ENCODE data around the gene GSE1. TPM values are rescaled to one million over a fixed set of nuclear protein-coding genes. Genes with fewer than 3 reads are reported as not detected.

Gene GSE1
- total and polyA plus RNA-seq, 4 donors, result 20.3 to 40.6 (median 30.7) TPM

- 80% methylated on average over 18 of the region's 20 CpGs for WGBS (ENCODE audit: insufficient coverage)
- peaks cover 4% of the 10 kb centered on the region for H3K36me3 ChIP-seq (ENCODE audit: control insufficient read depth, insufficient read depth, low read length)
- no peak overlapping the region for H3K4me3 ChIP-seq (ENCODE audit: low read depth, low read length)
- no peak overlapping the region for H3K27ac ChIP-seq (ENCODE audit: low read depth, low read length)
- H3K9me3 ChIP-seq (ENCODE audit: control insufficient read depth, insufficient read depth, low read length), result no peaks in the 10 kb centered on the region
- no peaks in the 10 kb centered on the region for H3K27me3 ChIP-seq (ENCODE audit: control insufficient read depth, insufficient read depth, low read length)
- no peak for DNase-seq (ENCODE audit: low read depth in 4 of 6, low spot score in 6 of 6)
- peaks cover 45% of the 10 kb centered on the region for H3K4me1 ChIP-seq (ENCODE audit: control insufficient read depth, insufficient read depth, low read length)
Observed at GRCh38 chr16:85724126-85724879, 111.2 kb downstream of the GSE1 start.

- no peak overlapping the region for H3K4me3 ChIP-seq (ENCODE audit: low read depth, low read length)
- H3K36me3 ChIP-seq (ENCODE audit: control insufficient read depth, insufficient read depth, low read length), result peaks cover 4% of the 10 kb centered on the region
- peaks cover 51% of the 10 kb centered on the region for H3K4me1 ChIP-seq (ENCODE audit: control insufficient read depth, insufficient read depth, low read length)
- H3K9me3 ChIP-seq (ENCODE audit: control insufficient read depth, insufficient read depth, low read length), result no peaks in the 10 kb centered on the region
- DNase-seq (ENCODE audit: low read depth in 4 of 6, low spot score in 6 of 6), result no peak
- no peak overlapping the region for H3K27ac ChIP-seq (ENCODE audit: low read depth, low read length)
- 73% methylated on average over 12 of the region's 12 CpGs for WGBS (ENCODE audit: insufficient coverage)
- no peaks in the 10 kb centered on the region for H3K27me3 ChIP-seq (ENCODE audit: control insufficient read depth, insufficient read depth, low read length)
Observed at GRCh38 chr16:85724936-85725335, 111.8 kb downstream of the GSE1 start.

Small RNAs within 50 kb of the gene (small RNA-seq; reads per million reads assigned to genes)
- gene RN7SL381P (ENCODE audit: low replicate concordance), result 0.06 reads per million

Other genes starting within 250 kb of the GSE1 start
- 1 to 10 TPM; 5.4 to 8.9 TPM for gene GINS2, start 75.6 kb downstream of the GSE1 start, total RNA-seq
- 10 to 100 TPM; 12.0 to 13.6 TPM for gene GINS2, start 75.6 kb downstream of the GSE1 start, polyA plus RNA-seq (ENCODE audit: insufficient read length in 2 of 2)
- 1 to 10 TPM; 1.8 to 2.5 TPM for gene C16orf74, start 137.8 kb downstream of the GSE1 start, total RNA-seq
- gene C16orf74, start 137.8 kb downstream of the GSE1 start, polyA plus RNA-seq (ENCODE audit: insufficient read length in 2 of 2), result 1 to 10 TPM; 3.2 to 4.8 TPM
- 10 to 100 TPM; 13.0 to 28.4 TPM for gene EMC8, start 186.2 kb downstream of the GSE1 start, total RNA-seq
- gene EMC8, start 186.2 kb downstream of the GSE1 start, polyA plus RNA-seq (ENCODE audit: insufficient read length in 2 of 2), result 10 to 100 TPM; 35.2 to 40.5 TPM
- gene COX4I1, start 186.4 kb downstream of the GSE1 start, total RNA-seq, result 100 to 1,000 TPM; 212 to 556 TPM
- gene COX4I1, start 186.4 kb downstream of the GSE1 start, polyA plus RNA-seq (ENCODE audit: insufficient read length in 2 of 2), result 100 to 1,000 TPM; 507 to 524 TPM